KMS-11 (cell line): ENCODE data around the gene SYCP3.

Experiments used
- H2AFZ ChIP-seq: fragments of 200-600 bp; sonication (generic); 2 replicates; pipeline ENCODE4 v1.6.1; 2016; ENCODE audit warnings: antibody characterized with exemption, mixed run types, low read depth
- H3K27ac ChIP-seq: fragments of 200-600 bp; sonication (generic); 2 replicates; pipeline ENCODE4 v1.6.1; 2016; ENCODE audit warnings: mild to moderate bottlenecking, mixed run types
- H3K27me3 ChIP-seq: fragments of 200-600 bp; sonication (generic); 2 replicates; pipeline ENCODE4 v1.6.1; 2017; ENCODE audit warnings: mild to moderate bottlenecking, low read depth, mixed run types, moderate library complexity; ENCODE audit not compliant: insufficient read depth
- H3K36me3 ChIP-seq: fragments of 200-600 bp; sonication (generic); 2 replicates; pipeline ENCODE4 v1.6.1; 2017; ENCODE audit warnings: mild to moderate bottlenecking, mixed run types; ENCODE audit not compliant: insufficient read depth
- H3K4me1 ChIP-seq: fragments of 200-600 bp; sonication (generic); 2 replicates; pipeline ENCODE4 v1.6.1; 2016; ENCODE audit warnings: mild to moderate bottlenecking, low read depth, mixed run types; ENCODE audit not compliant: poor library complexity, severe bottlenecking
- H3K4me2 ChIP-seq: fragments of 200-600 bp; sonication (generic); 2 replicates; pipeline ENCODE4 v1.7.0; 2016; ENCODE audit warnings: mild to moderate bottlenecking, mixed run types
- H3K4me3 ChIP-seq: fragments of 200-600 bp; sonication (generic); IDR thresholded peaks from 2 replicates; pipeline ENCODE4 v1.6.1; 2017; ENCODE audit warnings: low read depth, low read length, mixed read lengths; ENCODE audit not compliant: insufficient read depth
- H3K79me2 ChIP-seq: fragments of 200-600 bp; sonication (generic); 2 replicates; pipeline ENCODE4 v1.6.1; 2016; ENCODE audit warnings: low read depth, mixed run types; ENCODE audit not compliant: insufficient read depth
- H3K9ac ChIP-seq: fragments of 200-600 bp; sonication (generic); 2 replicates; pipeline ENCODE4 v1.6.1; 2016; ENCODE audit warnings: mild to moderate bottlenecking, mixed run types
- H4K20me1 ChIP-seq: fragments of 200-600 bp; sonication (generic); 2 replicates; pipeline ENCODE4 v1.6.1; 2016; ENCODE audit warnings: mild to moderate bottlenecking, mixed run types; ENCODE audit not compliant: insufficient read depth
- CTCF ChIP-seq: fragments of 200-600 bp; sonication (generic); conservative IDR thresholded peaks from 2 replicates; pipeline ENCODE4 v1.6.1; 2017; ENCODE audit warnings: low read depth, mild to moderate bottlenecking, antibody characterized with exemption, low read length, moderate library complexity, mixed read lengths

The SYCP3 gene

GRCh38 chr12:101745481-101745880, 6.2 kb upstream of the SYCP3 start:
- Histone ChIP-seq H4K20me1 (no peaks in the 10 kb centered on the region), H3K4me1 (peaks cover 10% of the 10 kb centered on the region), H3K79me2 (no peaks in the 10 kb centered on the region), H3K4me2 (no peak overlapping the region), H3K36me3 (no peaks in the 10 kb centered on the region), H2AFZ (no peak overlapping the region), H3K27ac (no peak overlapping the region), H3K4me3 (no peak overlapping the region), H3K9ac (no peak overlapping the region), H3K27me3 (no peaks in the 10 kb centered on the region)
- no peak for TF ChIP-seq CTCF

DNA sequence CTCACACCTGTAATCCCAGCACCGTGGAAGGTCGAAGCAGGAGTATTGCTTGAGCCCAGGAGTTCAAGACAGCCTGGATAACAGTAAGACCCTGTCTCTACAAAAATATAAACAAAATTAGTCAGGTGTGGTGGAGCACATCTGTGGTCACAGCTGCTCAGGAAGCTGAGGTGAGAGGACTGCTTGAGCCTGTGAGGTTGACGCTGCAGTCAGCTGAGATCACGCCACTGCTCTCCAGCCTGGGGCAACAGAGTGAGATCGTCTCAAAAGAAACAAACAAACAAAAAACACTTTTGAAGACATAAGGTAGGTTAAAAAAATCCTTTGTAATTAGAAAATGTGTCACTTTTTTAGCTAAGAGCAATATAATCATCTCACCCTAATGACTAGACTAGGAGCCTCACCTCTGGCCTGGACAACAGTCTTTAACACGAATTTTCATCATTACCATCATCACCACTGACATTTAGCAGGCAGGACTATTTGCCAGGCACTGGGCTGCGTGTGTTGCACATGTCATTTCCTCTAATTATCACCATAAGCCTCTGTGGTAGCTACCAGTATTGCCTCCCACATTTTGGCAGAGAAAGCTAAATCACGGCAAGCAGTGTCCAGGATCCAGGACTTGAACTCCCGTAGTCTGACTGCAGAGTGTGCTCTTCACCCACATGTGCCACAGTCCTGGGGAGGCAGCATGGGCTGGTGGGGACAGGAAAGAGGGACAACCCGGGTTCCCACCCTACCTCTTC, 4.6 kb upstream of the SYCP3 start:
- Histone ChIP-seq H3K4me2 (no peak overlapping the region), H3K4me3 (no peak overlapping the region), H3K27ac (no peak overlapping the region)

DNA sequence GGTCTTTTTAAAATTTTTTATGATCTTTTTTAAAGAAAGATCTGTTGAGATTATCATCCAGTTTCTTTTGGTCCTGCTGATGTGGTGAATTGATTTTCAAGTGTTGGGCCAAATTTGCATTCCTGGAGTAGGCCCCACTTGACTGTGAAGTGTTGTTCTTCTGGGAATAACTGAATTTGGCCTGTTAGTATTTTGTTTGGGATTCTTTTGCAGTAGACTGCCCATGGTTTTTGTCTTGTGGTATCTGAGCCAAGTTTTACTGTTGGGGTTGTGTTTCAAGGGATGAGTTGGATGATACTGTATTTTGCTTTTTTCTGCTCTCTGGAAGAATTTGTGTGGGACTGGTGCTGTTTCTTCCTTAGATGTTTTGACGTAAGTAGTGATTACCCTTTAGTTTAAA, 4.0 kb upstream of the SYCP3 start:
- TF ChIP-seq CTCF = no peak
- Histone ChIP-seq H2AFZ (no peak overlapping the region), H4K20me1 (no peaks in the 10 kb centered on the region), H3K79me2 (no peaks in the 10 kb centered on the region), H3K9ac (no peak overlapping the region), H3K27me3 (no peaks in the 10 kb centered on the region), H3K4me1 (peaks cover 12% of the 10 kb centered on the region), H3K4me3 (no peak overlapping the region), H3K27ac (no peak overlapping the region), H3K4me2 (no peak overlapping the region), H3K36me3 (no peaks in the 10 kb centered on the region)

More for the DNA sequence above, 4.6 kb upstream of the SYCP3 start:
- Histone ChIP-seq H3K4me1 (peaks cover 10% of the 10 kb centered on the region), H3K9ac (no peak overlapping the region), H3K79me2 (no peaks in the 10 kb centered on the region), H2AFZ (no peak overlapping the region), H4K20me1 (no peaks in the 10 kb centered on the region), H3K27me3 (no peaks in the 10 kb centered on the region), H3K36me3 (no peaks in the 10 kb centered on the region)
- TF ChIP-seq CTCF = no peak

DNA sequence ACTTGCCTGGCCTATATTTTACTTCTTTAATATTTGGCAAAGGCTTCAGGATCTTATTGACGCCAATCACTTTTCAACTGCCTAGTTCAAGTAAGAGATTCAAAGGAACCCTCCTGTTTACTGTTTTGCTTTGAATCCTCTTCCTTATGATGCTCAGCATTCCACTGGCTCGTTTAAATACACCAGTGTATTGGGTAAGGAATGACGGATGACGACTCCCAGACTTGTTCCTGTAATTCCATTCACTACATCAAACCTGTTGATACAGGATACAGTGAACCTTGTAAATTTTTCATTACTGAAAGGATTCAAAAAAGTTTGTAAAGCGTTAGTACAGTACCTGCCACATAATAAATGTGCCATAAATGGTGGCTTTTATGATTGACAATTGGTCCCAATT, 1.7 kb upstream of the SYCP3 start:
- H3K4me1 ChIP-seq = peaks cover 34% of the 10 kb centered on the region
- H4K20me1 ChIP-seq = no peaks in the 10 kb centered on the region
- H3K79me2 ChIP-seq = no peaks in the 10 kb centered on the region
- H3K4me3 ChIP-seq = no peak overlapping the region
- TF ChIP-seq CTCF = no peak
- no peaks in the 10 kb centered on the region for H3K36me3 ChIP-seq
- no peak overlapping the region for H3K4me2 ChIP-seq
- no peak overlapping the region for H3K9ac ChIP-seq
- H2AFZ ChIP-seq = no peak overlapping the region
- H3K27me3 ChIP-seq = no peaks in the 10 kb centered on the region
- no peak overlapping the region for H3K27ac ChIP-seq
